KOPT-K1 (cell line): ENCODE measurements around the gene PXMP4.

Experiments
- H3K27ac ChIP-seq: fragments of 200-600 bp; sonication (generic); 2 replicates; pipeline ENCODE4 v1.5.1; 2016; ENCODE audit warnings: antibody characterized with exemption, mild to moderate bottlenecking, low read depth, low read length; ENCODE audit not compliant: poor library complexity, severe bottlenecking
- H3K36me3 ChIP-seq: fragments of 200-600 bp; sonication (generic); 2 replicates; pipeline ENCODE4 v1.5.1; 2017; ENCODE audit warnings: antibody characterized with exemption, mild to moderate bottlenecking, low read length, moderate library complexity; ENCODE audit not compliant: insufficient read depth
- H3K9me3 ChIP-seq: fragments of 200-600 bp; sonication (generic); 2 replicates; pipeline ENCODE4 v1.5.1; 2017; ENCODE audit warnings: antibody characterized with exemption, low read length, mild to moderate bottlenecking; ENCODE audit not compliant: insufficient read depth, poor library complexity, severe bottlenecking

PXMP4 gene

GRCh38 chr20:33656010-33656782, 63.9 kb downstream of the PXMP4 start:
- Histone ChIP-seq H3K36me3 (peaks cover 47% of the 10 kb centered on the region), H3K9me3 (no peaks in the 10 kb centered on the region), H3K27ac (no peak overlapping the region)

- no peaks in the 10 kb centered on the region for H3K9me3 ChIP-seq
- no peak overlapping the region for H3K27ac ChIP-seq
- H3K36me3 ChIP-seq, result peaks cover 42% of the 10 kb centered on the region
Measured at GRCh38 chr20:33655164-33655563, 64.9 kb downstream of the PXMP4 start.

- peaks cover 38% of the 10 kb centered on the region for H3K36me3 ChIP-seq
- no peaks in the 10 kb centered on the region for H3K9me3 ChIP-seq
- H3K27ac ChIP-seq, result no peak overlapping the region
Measured at GRCh38 chr20:33654680-33655161, 65.4 kb downstream of the PXMP4 start.

- Histone ChIP-seq H3K9me3 (no peaks in the 10 kb centered on the region), H3K36me3 (peaks cover 31% of the 10 kb centered on the region), H3K27ac (no peak overlapping the region)
Measured at GRCh38 chr20:33653900-33654596, 66.1 kb downstream of the PXMP4 start.

GRCh38 chr20:33653218-33653899, 66.8 kb downstream of the PXMP4 start:
- no peak overlapping the region for H3K27ac ChIP-seq

More at GRCh38 chr20:33653218-33653899, 66.8 kb downstream of the PXMP4 start:
- Histone ChIP-seq H3K36me3 (peaks cover 24% of the 10 kb centered on the region), H3K9me3 (no peaks in the 10 kb centered on the region)
